ENCODE results near the gene ABCA4. TPM values are rescaled to one million over a fixed set of nuclear protein-coding genes. Genes with fewer than 3 reads are reported as not detected.

Gene ABCA4
- total and polyA plus RNA-seq, 4 donors: 0.08 to 0.63 (median 0.21) TPM

DNA sequence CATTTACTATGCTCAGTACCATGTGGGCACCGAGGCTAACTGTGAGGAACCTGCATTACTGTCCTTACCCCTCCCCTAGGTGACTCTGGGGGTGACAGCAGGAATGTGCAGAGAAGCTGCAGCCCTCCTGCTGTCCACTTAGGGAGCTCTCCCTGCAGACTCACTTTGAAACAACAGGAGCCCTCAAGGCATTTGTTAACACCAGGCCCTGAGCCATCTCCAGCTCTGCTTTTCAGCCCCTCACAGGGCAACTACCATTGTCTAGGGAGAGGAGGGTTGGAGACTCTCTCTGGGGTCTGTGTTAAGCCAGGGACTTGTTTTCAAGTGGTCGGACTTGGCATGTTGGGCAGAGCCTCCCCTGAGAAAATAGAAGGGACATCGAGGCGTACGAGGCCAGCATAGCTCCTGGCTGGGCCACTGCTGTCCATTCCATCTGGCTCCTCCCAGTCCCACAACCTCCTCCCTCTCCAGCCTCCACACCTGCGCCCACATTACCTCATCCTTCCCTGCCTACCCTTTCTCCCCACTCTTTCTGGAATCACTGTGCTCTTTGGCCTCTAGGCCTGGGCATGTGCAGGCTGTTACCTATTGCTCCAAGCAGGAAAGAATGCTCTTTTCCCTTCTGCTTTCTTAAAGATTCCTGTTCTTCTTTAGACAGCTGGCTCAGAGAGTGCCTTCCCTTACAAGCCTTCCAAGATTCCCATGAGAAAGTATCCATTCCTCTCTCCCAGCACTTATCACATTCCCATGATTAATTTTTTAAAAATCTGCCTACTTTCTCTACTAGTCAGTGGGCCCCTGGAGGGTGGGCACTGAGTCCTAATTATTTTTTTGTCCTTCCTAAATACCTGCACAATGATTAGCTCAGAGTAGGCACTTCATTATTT is 109.0 kb downstream of the ABCA4 start:
- H3K27me3 ChIP-seq (ENCODE audit: control insufficient read depth in 1 of 2, insufficient read depth in 2 of 2, low read length in 1 of 2): no peaks in the 10 kb centered on the region
- H3K4me3 ChIP-seq (ENCODE audit: low read length in 2 of 2): no peak overlapping the region
- H3K4me1 ChIP-seq (ENCODE audit: control insufficient read depth in 1 of 2, insufficient read depth in 2 of 2, low read length in 2 of 2): no peaks in the 10 kb centered on the region
- no peaks in the 10 kb centered on the region for H3K9me3 ChIP-seq (ENCODE audit: control insufficient read depth, low read length)
- no peak for ATAC-seq (ENCODE audit: low FRiP score)
- no peaks in the 10 kb centered on the region for H3K36me3 ChIP-seq (ENCODE audit: control insufficient read depth in 1 of 2, insufficient read depth in 2 of 2, low read length in 1 of 2)
- H3K27ac ChIP-seq (ENCODE audit: low read depth in 1 of 2, low read length in 2 of 2): no peak overlapping the region
- WGBS, 2 donors: 81 to 87% methylated on average over 6 of the region's 6 CpGs
- intact Hi-C loops (cut with DNase I): no loop called here
- no peak for DNase-seq

DNA sequence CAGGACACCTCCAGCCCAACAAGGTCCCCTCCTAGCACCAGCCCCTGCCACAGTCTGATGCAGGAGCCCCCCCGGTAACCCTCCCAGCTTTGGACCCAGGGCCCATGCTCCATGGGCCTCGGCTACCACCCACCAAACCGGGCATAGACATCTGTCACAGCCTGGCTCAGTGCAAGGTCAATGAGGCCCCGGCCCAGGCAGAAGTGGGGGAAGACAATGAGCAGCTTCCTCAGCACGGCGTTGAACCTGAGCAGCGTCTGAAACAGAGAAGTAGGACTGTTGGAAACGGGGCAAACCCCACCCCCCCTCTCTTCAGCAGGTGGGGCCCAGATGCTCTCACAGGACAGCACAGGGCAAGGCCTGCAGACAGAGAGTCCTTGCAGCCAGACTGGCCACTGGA is 109.8 kb downstream of the ABCA4 start:
- DNase-seq (no peak), ATAC-seq (ENCODE audit: low FRiP score) (no peak)
- intact Hi-C loops (cut with DNase I): no loop called here
- H3K9me3 ChIP-seq (ENCODE audit: control insufficient read depth, low read length): no peaks in the 10 kb centered on the region
- H3K4me3 ChIP-seq (ENCODE audit: low read length in 2 of 2): no peak overlapping the region
- no peaks in the 10 kb centered on the region for H3K4me1 ChIP-seq (ENCODE audit: control insufficient read depth in 1 of 2, insufficient read depth in 2 of 2, low read length in 2 of 2)
- H3K27me3 ChIP-seq (ENCODE audit: control insufficient read depth in 1 of 2, insufficient read depth in 2 of 2, low read length in 1 of 2): no peaks in the 10 kb centered on the region
- WGBS, 2 donors: 91 to 92% methylated on average over 8 of the region's 8 CpGs
- no peak overlapping the region for H3K27ac ChIP-seq (ENCODE audit: low read depth in 1 of 2, low read length in 2 of 2)
- H3K36me3 ChIP-seq (ENCODE audit: control insufficient read depth in 1 of 2, insufficient read depth in 2 of 2, low read length in 1 of 2): no peaks in the 10 kb centered on the region

DNA sequence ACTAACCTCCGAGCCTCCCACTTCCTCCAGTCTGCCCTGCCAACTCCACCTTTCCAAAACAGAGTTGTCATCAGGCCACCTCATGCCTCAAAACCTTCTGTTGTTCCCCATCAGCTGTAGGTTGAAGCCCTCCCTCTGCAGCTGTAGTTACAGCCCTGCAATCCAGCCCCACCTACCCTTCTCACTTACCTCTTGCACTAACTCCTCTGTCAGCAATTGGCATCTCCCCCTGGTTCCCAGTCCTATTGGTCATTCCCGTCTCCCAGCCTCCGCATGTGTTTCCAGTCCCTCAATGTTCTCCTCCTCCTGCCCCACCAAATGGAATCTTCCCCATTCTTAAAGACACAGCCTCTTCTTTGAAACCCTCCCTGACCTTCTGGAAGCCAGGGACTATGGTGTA is 111.6 kb downstream of the ABCA4 start:
- H3K27ac ChIP-seq (ENCODE audit: low read depth in 1 of 2, low read length in 2 of 2): no peak overlapping the region
- no peaks in the 10 kb centered on the region for H3K36me3 ChIP-seq (ENCODE audit: control insufficient read depth in 1 of 2, insufficient read depth in 2 of 2, low read length in 1 of 2)
- H3K4me1 ChIP-seq (ENCODE audit: control insufficient read depth in 1 of 2, insufficient read depth in 2 of 2, low read length in 2 of 2): no peaks in the 10 kb centered on the region
- no peaks in the 10 kb centered on the region for H3K27me3 ChIP-seq (ENCODE audit: control insufficient read depth in 1 of 2, insufficient read depth in 2 of 2, low read length in 1 of 2)
- H3K4me3 ChIP-seq (ENCODE audit: low read length in 2 of 2): no peak overlapping the region
- H3K9me3 ChIP-seq (ENCODE audit: control insufficient read depth, low read length): no peaks in the 10 kb centered on the region
- WGBS, 2 donors: 90 to 93% methylated on average over 3 of the region's 3 CpGs
- DNase-seq: no peak
- ATAC-seq (ENCODE audit: low FRiP score): no peak
- intact Hi-C loops (cut with DNase I): no loop called here

DNA sequence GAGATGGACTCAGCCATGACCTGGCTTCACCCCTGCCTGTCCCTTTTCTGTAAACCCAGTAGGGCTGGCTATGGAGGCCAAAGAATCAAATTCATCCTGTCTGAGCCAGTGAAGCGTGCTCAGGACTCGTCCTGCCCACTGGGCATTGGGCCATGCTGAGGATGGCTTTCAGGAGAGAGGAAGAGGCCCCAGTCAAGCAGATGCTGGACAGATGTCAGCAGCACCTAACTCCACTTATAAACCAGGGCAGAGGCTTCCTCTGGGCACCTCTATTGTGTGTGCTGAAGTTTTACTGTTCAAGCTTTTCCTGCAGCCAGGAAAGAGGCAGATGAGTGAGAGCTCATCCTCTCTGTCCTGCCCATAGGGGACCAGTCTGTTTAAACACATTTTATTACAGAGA is 114.3 kb downstream of the ABCA4 start:
- H3K4me1 ChIP-seq (ENCODE audit: control insufficient read depth in 1 of 2, insufficient read depth in 2 of 2, low read length in 2 of 2): no peaks in the 10 kb centered on the region
- H3K27me3 ChIP-seq (ENCODE audit: control insufficient read depth in 1 of 2, insufficient read depth in 2 of 2, low read length in 1 of 2): no peaks in the 10 kb centered on the region
- no peak overlapping the region for H3K4me3 ChIP-seq (ENCODE audit: low read length in 2 of 2)
- intact Hi-C loops (cut with DNase I): no loop called here
- no peaks in the 10 kb centered on the region for H3K36me3 ChIP-seq (ENCODE audit: control insufficient read depth in 1 of 2, insufficient read depth in 2 of 2, low read length in 1 of 2)
- no peak overlapping the region for H3K27ac ChIP-seq (ENCODE audit: low read depth in 1 of 2, low read length in 2 of 2)
- WGBS, 2 donors: 60 to 72% methylated on average over 2 of the region's 2 CpGs
- H3K9me3 ChIP-seq (ENCODE audit: control insufficient read depth, low read length): no peaks in the 10 kb centered on the region
- no peak for DNase-seq
- ATAC-seq (ENCODE audit: low FRiP score): no peak

DNA sequence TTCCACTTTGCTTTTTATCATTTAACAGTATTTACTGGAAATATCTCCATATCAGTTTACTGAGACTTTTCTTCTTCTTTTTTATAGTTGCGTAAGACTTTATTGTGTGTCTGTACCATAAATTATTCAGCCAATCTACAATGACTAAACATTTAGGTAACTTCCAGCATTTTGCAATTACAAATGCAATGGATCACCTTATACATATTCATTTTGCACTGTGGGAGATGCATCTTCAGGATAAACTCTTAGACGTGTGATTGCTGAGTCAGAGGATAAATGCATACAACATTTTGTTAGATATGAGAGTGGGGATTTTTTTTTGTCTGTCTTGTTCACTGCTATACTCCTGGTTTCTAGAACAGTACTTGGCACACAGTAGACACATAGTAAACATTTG is 116.0 kb downstream of the ABCA4 start:
- 68 to 69% methylated on average over 2 of the region's 2 CpGs for WGBS, 2 donors
- Histone ChIP-seq H3K36me3 (ENCODE audit: control insufficient read depth in 1 of 2, insufficient read depth in 2 of 2, low read length in 1 of 2) (no peaks in the 10 kb centered on the region), H3K4me3 (ENCODE audit: low read length in 2 of 2) (no peak overlapping the region), H3K27ac (ENCODE audit: low read depth in 1 of 2, low read length in 2 of 2) (no peak overlapping the region), H3K27me3 (ENCODE audit: control insufficient read depth in 1 of 2, insufficient read depth in 2 of 2, low read length in 1 of 2) (no peaks in the 10 kb centered on the region), H3K4me1 (ENCODE audit: control insufficient read depth in 1 of 2, insufficient read depth in 2 of 2, low read length in 2 of 2) (no peaks in the 10 kb centered on the region), H3K9me3 (ENCODE audit: control insufficient read depth, low read length) (no peaks in the 10 kb centered on the region)
- ATAC-seq (ENCODE audit: low FRiP score) (no peak), DNase-seq (no peak)
- intact Hi-C loops (cut with DNase I): no loop called here

DNA sequence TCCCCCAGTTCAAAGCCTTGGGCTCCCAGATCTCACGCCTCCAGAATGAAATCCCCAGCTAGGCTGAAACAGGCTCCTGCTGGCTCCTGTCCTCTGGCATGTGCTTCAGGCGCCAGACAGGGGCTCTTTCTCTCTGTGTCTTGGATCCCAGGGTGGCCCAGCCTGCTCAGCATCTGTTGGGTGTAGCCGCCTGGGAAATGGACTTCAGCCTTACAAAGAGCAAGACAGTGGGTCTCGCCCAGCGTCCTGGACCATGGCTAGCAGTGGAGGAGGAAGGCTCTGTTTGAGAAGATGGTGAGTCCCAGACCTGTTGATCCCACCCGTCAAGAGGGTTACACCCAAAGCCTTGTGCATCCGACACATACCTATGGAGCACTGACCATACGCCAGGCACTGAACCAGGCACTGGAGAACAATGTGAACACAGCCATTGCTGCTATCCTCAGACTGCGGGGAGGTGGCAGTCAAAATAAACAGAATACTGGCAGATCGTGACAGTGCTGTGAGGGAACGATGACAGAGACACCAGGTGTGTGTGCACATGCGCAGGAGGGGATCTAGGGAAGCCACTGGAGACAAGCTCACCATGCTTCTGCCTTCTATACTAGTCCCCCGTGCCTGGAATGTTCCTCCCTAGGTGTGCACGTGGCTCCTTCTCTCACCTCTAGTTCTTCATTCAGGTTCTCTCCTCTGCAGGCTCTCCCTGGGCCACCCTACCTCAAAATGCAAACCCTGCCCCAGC is 118.7 kb downstream of the ABCA4 start:
- no peak overlapping the region for H3K27ac ChIP-seq (ENCODE audit: low read depth in 1 of 2, low read length in 2 of 2)
- no peaks in the 10 kb centered on the region for H3K4me1 ChIP-seq (ENCODE audit: control insufficient read depth in 1 of 2, insufficient read depth in 2 of 2, low read length in 2 of 2)
- 85% methylated on average over 14 of the region's 14 CpGs for WGBS, 2 donors
- no peaks in the 10 kb centered on the region for H3K9me3 ChIP-seq (ENCODE audit: control insufficient read depth, low read length)
- DNase-seq (no peak), ATAC-seq (ENCODE audit: low FRiP score) (no peak)
- H3K27me3 ChIP-seq (ENCODE audit: control insufficient read depth in 1 of 2, insufficient read depth in 2 of 2, low read length in 1 of 2): no peaks in the 10 kb centered on the region
- no peaks in the 10 kb centered on the region for H3K36me3 ChIP-seq (ENCODE audit: control insufficient read depth in 1 of 2, insufficient read depth in 2 of 2, low read length in 1 of 2)
- intact Hi-C loops (cut with DNase I): no loop called here
- H3K4me3 ChIP-seq (ENCODE audit: low read length in 2 of 2): no peak overlapping the region

DNA sequence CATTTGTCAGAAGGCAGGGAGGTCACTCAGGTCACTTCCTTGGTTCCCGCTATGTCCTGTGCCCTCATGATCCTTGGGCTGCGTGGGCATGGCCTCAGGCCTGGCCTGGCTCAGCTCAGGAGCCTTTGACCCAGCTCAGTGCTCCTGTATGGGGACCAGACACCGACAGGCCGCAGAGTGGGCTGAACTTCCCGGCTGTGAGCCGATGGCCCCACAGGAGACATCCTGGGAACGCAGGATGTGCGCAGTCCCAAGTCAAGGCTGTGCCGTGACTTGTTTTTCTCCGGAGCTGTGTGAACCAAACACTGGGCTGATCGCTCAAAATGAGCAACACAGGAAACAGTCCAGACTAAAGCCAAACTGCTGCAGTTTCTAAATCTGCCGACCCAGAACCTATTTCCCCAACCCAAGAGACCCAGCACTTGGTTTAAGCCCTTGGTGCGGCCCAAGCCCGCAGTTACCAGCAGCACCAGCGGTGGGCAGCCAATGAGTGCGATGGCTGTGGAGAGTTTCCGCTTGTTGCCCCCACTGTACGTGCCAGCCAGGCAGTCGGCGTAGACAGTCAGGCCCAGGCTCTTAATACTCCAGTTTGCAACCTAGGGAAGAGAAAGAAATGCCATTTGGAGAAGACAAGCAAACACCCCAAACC is 119.4 kb downstream of the ABCA4 start:
- DNase-seq (no peak), ATAC-seq (ENCODE audit: low FRiP score) (no peak)
- no peaks in the 10 kb centered on the region for H3K36me3 ChIP-seq (ENCODE audit: control insufficient read depth in 1 of 2, insufficient read depth in 2 of 2, low read length in 1 of 2)
- H3K4me3 ChIP-seq (ENCODE audit: low read length in 2 of 2): no peak overlapping the region
- H3K4me1 ChIP-seq (ENCODE audit: control insufficient read depth in 1 of 2, insufficient read depth in 2 of 2, low read length in 2 of 2): no peaks in the 10 kb centered on the region
- no peaks in the 10 kb centered on the region for H3K9me3 ChIP-seq (ENCODE audit: control insufficient read depth, low read length)
- no peaks in the 10 kb centered on the region for H3K27me3 ChIP-seq (ENCODE audit: control insufficient read depth in 1 of 2, insufficient read depth in 2 of 2, low read length in 1 of 2)
- WGBS, 2 donors: 82 to 92% methylated on average over 20 of the region's 20 CpGs
- H3K27ac ChIP-seq (ENCODE audit: low read depth in 1 of 2, low read length in 2 of 2): no peak overlapping the region
- intact Hi-C loops (cut with DNase I): no loop called here

DNA sequence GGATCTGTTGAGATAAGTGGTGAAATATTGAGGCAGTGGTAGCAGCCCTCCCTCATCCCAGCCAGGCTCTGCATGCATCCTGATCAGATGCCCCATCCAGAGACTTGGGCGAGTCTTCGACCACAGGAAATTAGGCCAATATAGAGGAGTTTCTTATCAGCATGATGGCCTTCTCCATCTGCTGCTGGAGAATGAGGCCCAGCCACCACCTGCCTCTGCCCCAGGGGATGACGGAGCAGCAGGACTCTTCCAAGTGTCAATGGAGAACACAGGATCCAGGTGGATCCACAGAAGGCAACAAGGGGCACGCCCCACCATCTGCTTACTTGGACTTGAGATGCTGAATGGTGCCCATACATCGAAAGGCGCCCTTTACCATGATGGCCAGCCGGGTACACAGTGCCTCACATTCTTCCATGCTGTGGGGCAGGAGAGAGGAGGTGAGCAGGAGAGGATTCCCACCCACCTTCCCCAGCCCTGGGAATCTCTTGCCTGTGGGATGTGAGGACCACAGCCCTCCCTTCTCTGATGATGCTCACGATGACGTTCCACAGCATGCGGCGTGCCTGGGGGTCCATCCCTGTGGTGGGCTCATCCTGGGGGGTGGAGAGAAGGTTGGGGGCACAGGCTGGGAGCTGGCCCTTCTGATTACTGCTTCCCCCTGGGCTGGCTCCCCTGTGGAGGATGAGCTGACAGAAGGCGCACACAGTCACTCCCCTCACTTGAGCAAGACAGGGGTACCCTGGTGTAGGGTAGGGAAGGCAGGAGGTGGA is 120.3 kb downstream of the ABCA4 start:
- no peaks in the 10 kb centered on the region for H3K27me3 ChIP-seq (ENCODE audit: control insufficient read depth in 1 of 2, insufficient read depth in 2 of 2, low read length in 1 of 2)
- DNase-seq (no peak), ATAC-seq (ENCODE audit: low FRiP score) (peak; percentile 29)
- 96% methylated on average over 12 of the region's 12 CpGs for WGBS, 2 donors
- H3K4me3 ChIP-seq (ENCODE audit: low read length in 2 of 2): no peak overlapping the region
- no peaks in the 10 kb centered on the region for H3K4me1 ChIP-seq (ENCODE audit: control insufficient read depth in 1 of 2, insufficient read depth in 2 of 2, low read length in 2 of 2)
- no peaks in the 10 kb centered on the region for H3K36me3 ChIP-seq (ENCODE audit: control insufficient read depth in 1 of 2, insufficient read depth in 2 of 2, low read length in 1 of 2)
- no peak overlapping the region for H3K27ac ChIP-seq (ENCODE audit: low read depth in 1 of 2, low read length in 2 of 2)
- intact Hi-C loops (cut with DNase I): no loop called here
- H3K9me3 ChIP-seq (ENCODE audit: control insufficient read depth, low read length): no peaks in the 10 kb centered on the region

All from aorta (tissue), 5 donors.